ENCODE data around the gene AGAP5.

Gene AGAP5

GRCh38 chr10:73650537-73651331, 47.2 kb downstream of the AGAP5 start:
- DNase-seq = no peak

GRCh38 chr10:73649876-73650536, 47.9 kb downstream of the AGAP5 start:
- DNase-seq = no peak

GRCh38 chr10:73648975-73649829, 48.7 kb downstream of the AGAP5 start:
- no peak for DNase-seq

- no peak for DNase-seq
Observed at GRCh38 chr10:73647875-73648651, 49.8 kb downstream of the AGAP5 start.

- DNase-seq = peak; percentile 61
Observed at GRCh38 chr10:73647211-73647874, 50.6 kb downstream of the AGAP5 start.

- DNase-seq = no peak
Observed at GRCh38 chr10:73646598-73647041, 51.3 kb downstream of the AGAP5 start.

GRCh38 chr10:73645251-73645650, 52.7 kb downstream of the AGAP5 start:
- no peak for DNase-seq

GRCh38 chr10:73644767-73645166, 53.1 kb downstream of the AGAP5 start:
- DNase-seq = no peak

- peak; percentile 14 for DNase-seq
Observed at GRCh38 chr10:73644015-73644743, 53.7 kb downstream of the AGAP5 start.

- DNase-seq = no peak
Observed at GRCh38 chr10:73643362-73643761, 54.5 kb downstream of the AGAP5 start.

GRCh38 chr10:73641328-73642060, 56.4 kb downstream of the AGAP5 start, which contains the start of gene MYOZ1:
MYOZ1 (minus strand) TSS chr10:73641474; CDS start chr10:73640017, 1,457 bp downstream.
- no peak for DNase-seq

- DNase-seq = no peak
Observed at GRCh38 chr10:73639286-73639685, 58.6 kb downstream of the AGAP5 start.

GRCh38 chr10:73635781-73636180, 62.1 kb downstream of the AGAP5 start:
- no peak for DNase-seq

GRCh38 chr10:73634421-73634820, 63.5 kb downstream of the AGAP5 start:
- DNase-seq = no peak

- no peak for DNase-seq
Observed at GRCh38 chr10:73629165-73629564, 68.7 kb downstream of the AGAP5 start.

GRCh38 chr10:73628405-73628804, 69.5 kb downstream of the AGAP5 start:
- DNase-seq = no peak

GRCh38 chr10:73627300-73627699, 70.6 kb downstream of the AGAP5 start:
- no peak for DNase-seq

- DNase-seq = peak; percentile 95
Observed at GRCh38 chr10:73625884-73626752, 71.8 kb downstream of the AGAP5 start.

All from NCI-H510A (cell line).